Right lung (tissue), 5 donors: ENCODE measurements around the gene IFITM10. TPM values are rescaled to one million over a fixed set of nuclear protein-coding genes. Genes with fewer than 3 reads are reported as not detected.
"Not testable (repeated sequence)": the region's sequence is repeated elsewhere in the genome, so short reads cannot be mapped to it uniquely, and the experiment has no call there.

Source experiments
- DNase-seq, 2 donors: peaks; one replicate each; pipeline ENCODE4 v3.0.0-alpha.2; 2013
- polyA plus RNA-seq, 5 donors: library from polyadenylated mRNA; unstranded; fragments of 120-200 nt; gene quantifications; one replicate each; pipeline versions ENCODE4 v1.2.1 to v1.2.3, GENCODE V29; 2013; ENCODE audit warnings: inconsistent platforms in 1 of 5, low replicate concordance in 1 of 5; ENCODE audit not compliant: insufficient read length in 5 of 5, insufficient read depth in 1 of 5

Gene IFITM10
- polyA plus RNA-seq, 5 donors: 0.08 to 0.24 (median 0.10) TPM

DNA sequence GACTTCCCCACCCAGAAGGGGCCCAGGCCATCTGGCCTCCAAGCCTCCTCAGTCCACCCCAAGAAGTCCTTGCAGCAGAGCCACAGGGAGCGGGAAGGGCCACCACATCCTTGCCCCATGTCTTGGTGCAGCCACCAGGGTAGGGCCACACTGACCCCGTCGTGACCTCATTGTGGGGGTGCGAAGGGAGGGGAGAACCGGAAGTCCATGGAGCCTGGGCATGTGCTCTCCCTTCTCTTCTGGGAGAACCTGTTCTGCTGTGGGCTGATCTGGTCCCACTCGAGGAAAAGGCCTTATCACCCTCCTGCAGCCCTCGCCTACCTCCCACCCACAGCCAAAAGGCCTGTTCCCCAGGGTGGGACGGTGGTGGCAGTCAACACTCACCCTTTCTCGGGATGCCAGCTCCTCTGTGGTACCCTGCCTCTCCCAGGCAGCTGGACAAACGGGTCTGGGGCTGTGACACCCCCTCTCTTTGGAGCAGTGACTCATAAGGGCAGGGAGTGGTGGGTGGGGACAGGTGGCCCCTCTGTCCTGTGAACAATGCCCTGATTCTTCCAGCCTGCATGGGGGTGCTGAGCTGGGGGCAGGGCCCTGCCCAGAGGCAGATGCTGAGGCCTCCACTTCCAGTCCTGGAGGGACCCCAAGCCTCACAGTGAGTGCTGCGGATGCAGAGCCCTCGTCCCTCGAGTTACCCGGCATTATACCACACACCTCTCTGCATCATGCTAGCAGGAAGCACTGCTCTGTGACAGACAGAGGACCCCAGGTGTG lies 27.9 kb upstream of the IFITM10 start:
- DNase-seq: no peak

DNA sequence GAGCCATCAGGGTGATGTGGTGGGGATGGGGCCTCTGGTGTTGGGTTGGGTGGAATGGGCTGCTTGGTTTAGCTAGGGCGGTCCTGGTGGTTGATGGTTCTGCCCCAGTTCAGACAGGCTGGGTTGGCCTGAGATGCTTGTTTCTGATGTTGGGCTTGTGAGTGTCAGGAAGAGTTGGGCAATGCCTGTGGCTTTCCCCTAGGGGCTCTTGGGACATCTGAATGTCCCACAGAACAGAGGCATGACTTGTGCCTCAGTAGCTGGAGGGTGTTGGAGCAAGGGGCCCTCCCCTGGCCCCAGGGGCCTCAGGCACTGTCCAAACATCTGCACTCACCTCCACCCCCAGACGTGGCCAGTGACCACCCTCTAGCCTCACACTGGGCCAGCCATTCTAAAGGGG lies 27.3 kb upstream of the IFITM10 start:
- no peak for DNase-seq

DNA sequence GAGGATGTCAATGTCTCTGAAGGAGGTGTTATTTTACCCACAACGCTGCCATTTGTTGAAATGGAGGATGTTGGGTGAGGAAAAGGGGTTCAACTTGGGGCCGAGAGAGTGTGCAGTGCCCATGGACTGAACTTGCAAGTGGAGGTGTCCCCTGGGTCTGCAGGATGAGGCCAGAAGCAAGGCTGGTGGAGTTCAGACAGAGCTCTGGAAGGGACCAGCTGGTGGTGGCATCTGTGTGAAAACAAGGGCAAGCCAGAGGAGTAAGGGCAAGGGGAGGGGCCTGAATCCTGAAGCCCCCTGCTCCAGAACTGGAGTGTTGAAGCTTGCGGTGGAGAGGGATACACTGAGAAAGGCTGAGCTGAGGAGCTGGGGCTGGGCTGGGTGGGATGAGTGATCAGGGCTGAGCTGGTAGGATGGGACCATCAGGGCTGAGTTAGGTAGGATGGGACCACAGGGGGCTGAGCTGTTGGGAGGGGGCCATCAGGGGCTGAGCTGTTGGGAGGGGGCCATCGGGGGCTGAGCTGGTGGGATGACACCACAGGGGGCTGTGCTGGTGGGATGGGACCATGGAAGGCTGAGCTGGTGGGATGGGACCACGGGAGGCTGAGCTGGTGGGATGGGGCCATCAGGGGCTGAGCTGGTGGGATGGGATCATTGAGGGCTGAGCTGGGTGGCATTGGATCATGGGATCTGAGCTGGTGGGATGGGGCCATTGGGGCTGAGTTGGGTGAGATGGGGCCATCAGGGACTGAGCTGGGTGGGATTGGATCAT lies 26.7 kb upstream of the IFITM10 start:
- DNase-seq: no peak

DNA sequence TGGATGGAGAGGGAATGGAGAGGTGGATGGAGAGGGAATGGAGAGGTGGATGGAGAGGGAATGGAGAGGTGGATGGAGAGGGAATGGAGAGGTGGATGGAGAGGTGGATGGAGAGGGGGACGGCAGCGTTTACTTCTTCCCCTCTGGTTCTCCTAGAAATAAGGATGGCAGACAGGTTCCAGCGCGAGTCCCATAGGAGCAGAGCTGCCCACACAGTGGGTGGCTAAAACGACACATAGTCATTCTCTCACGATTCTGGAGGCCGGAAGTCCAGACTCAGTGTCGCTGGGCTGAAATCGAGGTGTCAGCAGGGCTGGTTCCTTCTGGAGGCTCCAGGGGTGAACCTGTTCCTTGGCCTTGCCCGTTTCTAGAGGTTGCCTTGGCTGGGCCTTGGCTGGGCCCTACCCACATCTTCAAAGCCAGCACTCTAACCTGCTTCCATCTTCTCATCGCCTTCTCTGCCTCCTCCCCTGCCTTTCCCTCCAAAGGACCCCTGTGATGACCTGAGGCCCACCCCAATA lies 26.0 kb upstream of the IFITM10 start:
- DNase-seq: no peak

DNA sequence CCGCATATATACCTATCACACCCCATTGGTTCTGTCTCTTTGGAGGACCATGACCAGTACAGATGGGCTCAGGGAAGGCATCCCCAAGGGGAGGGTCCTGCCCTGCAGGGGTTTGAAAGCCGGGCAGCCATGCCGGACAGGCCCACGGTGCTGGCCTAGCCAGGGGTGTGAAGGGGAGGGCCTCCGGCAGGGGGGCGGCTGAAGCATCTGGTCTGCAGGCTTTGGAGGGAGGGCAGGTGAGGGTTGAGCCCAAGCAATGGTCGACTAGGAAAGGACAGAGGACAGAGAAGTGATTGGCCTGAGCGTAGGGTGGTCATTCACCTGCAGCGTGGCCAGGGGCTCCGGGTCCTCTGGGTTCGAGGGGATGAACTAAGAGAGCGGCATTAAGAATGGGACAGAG lies 24.5 kb upstream of the IFITM10 start:
- no peak for DNase-seq

DNA sequence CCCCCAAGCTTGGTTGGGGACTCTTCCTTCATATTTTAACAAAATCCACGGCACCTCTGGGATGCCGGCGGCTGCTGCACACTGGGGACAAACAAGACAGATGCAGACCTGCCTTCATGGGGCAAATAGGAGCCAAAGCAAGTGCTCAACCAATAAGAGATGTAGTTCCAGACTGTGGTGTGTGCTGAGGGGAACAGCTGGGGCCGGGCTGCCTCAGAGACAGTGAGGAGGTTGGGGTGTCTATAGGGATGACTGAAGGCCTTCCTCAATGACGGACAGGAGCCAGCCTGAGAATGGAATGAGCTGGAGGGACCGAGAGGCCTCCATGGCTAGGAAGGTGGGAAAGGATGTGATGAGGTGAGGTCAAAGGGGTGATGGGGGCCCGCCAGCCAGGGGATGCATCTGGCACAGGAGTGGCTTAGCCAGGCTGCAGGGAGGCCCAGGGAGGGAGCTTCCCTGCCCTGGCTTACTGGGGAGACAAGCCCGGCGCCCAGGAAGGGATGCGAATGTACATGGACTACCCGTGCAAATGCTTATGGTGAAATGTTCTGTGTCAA lies 23.7 kb upstream of the IFITM10 start:
- DNase-seq: no peak

DNA sequence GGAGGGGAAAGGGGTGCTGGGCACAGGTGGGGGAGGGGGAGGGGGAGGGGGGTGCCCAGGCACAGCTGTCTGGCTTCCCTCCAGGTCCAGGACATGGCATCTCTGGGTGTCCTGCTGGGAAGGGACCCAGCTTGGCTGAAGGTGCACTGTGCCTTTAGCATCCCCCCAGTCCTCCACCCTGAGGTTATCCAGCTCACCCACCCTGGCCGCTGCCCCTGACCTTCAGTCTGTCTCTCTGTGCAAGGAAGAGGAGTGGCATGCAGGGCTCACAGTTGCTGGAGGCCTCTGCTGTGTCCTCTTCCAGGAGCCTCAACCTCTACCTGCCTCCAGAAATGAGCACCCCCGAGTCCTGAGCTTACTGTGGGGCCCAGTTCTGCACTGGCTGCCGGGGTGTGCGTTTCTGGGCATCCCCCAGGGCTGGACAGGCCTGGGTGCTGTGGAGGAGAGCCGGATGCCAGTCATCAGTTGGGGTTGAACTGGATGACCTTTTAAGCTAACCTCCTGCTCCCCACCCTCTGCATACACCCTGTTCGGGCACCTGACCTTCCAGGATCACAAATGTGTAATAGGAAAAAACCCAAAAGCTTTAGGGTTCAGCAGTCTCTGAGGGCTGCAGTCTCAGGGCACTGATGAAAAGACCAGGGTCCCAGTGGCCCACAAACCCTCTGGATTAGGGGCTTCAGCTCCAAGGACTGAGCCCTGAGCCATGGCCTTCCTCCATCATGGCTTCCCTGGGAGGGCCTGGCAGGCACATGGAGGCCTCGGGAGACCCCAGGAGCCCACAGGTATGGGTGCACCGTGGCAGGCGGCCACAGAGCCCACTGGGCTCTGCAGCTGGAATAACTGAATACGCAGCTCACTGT lies 23.0 kb upstream of the IFITM10 start:
- no peak for DNase-seq

DNA sequence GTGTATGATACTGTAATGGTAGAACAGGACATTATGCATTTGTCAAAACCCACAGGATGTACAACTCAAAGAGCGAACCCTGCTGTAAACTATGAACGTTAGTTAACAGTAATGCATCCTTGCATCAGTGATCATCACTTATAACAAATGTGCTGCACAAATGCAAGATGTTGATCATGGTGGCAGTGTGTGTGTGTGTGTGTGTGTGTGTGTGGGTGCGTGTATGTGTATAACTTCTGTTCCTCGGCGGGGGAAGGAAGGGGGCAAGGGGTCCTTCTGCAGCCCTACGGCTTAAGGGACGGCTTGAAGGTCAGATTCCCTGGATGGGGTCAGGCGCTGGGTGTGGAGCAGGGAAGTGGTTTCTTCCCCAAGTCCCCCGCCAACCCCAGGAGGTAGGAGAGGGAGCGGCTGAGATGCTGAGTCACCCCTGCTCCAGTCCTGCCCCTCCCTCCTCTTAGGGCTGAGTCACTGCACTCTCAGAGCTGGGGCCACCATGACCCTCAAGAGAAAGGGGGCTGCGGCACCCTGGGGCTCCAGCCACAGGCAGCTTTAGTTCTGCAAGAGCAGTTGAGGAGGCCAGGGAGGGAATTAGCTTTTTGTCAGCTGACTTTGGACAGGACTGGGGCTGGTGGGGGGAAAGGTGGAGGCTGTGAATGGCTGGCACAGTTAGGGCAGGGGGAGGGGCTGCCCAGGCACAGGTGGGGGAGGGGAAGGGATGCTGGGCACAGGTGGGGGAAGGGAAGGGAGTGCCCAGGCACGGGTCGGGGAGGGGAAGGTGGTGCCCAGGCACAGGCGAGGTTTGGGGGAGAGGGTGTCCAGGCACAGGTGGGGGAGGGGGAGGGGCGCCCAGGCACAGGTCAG lies 22.1 kb upstream of the IFITM10 start:
- DNase-seq: no peak

DNA sequence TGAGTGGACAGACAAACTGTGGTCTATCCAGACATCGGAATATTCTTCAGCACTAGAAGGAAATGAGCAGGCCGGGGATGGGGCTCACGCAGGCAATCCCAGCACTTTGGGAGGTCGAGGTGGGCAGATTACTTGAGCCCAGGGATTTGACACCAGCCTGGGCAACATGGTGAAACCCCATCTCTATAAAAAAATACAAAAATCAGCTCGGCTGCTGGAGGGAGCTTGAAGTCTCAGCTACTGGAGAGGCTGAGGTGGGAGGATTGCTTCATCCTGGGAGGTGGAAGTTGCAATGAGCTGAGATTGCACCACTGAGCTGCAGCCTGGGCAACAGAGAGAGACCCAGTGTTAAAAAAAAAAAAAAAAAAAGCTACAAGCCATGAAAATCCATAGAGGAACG lies 21.3 kb upstream of the IFITM10 start:
- no peak for DNase-seq

DNA sequence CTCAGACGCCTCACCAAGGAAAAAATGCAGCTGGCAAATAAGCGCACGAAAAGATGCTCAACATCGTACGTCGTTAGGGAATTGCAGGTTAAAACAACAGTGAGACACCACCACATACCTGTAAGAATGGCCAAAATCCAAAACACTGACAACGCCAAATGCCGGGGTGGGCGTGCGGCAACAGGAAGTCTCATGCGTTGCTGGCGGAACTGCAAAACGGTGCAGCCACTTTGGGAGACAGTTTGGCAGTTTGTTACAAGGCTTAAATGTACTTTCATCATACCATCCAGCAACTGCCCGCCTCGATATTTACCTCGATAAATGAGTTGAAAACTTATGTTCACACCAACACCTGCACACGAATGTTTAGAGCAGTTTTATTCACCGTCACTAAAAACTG lies 20.9 kb upstream of the IFITM10 start:
- DNase-seq: no peak

DNA sequence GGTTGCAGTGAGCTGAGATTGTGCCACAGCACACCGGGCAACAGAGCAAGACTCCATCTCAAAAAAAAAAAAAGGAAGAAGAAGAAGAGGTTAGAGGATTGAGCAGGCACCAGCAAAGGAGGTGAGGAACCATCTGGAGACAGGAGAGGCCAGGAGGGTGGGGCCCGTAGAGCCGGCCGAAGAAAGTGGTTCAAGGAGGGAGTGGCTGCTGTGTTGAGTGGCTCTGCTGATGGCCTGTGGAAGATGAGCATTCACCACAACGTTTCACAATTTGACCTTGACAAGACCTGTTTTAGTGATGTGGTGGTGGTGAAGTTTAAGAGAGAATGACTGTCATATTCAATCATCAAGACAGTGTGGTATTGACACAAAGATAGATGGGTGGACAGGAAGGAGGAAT lies 20.1 kb upstream of the IFITM10 start:
- no peak for DNase-seq

DNA sequence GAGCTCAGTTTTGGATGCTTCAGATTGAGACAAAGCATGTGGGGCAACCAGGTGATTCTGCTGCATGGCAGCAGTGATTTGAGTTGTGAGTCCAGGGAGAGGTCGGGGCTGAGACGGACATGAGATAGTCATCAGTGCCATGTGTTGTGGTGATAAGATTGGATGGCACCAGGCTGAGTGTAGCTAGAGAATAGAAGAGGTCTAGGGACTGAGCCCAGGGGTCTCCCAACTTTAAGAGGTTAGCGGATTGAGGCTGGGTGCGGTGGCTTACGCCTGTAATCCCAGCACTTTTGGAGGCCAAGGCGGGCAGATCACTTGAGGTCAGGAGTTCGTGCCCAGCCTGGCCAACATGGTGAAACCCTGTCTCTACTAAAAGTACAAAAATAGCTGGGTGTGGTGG lies 19.7 kb upstream of the IFITM10 start:
- DNase-seq: no peak

DNA sequence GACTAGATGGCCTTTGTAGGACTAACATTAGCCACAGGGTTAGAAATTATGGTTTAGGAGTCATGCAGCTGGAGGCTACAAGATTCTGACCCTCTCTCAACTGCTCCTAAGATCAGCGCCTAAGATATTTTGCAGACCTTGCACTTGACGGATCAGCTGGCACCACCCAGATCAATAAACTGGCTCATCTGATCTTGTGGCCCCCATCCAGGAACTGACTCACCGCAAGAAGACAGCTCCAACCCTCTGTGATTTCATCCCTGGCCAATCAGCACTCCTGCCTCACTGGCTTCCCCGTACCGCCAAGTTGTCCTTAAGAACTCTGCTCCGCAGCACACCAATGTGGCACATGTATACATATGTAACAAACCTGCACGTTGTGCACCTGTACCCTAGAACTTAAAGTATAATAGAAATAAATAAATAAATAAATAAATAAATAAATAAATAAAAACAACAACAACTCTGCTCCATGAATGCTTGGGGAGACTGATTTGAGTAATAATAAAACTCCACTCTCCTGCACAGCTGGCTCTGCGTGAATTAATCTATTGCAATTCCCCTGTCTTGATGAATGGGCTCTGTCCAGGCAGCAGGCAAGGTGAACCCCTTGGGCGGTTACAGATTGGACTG lies 19.0 kb upstream of the IFITM10 start:
- not testable (repeated sequence) for DNase-seq

DNA sequence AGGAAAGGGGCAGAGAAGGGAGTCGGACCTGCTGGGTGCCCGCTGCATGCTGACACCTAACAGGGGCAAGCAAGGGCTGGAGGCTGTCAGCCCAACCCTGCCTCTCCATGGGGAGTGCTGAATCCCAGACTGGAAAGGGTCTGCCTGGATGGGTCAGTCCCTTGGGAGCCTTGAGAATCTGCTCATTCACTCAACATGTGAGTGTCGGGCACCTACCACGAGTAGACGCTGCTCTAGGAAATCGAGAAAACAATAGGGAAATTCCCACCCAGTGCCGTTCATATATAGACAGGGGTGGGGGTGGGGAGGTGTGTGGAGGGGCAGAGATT lies 17.7 kb upstream of the IFITM10 start:
- no peak for DNase-seq

DNA sequence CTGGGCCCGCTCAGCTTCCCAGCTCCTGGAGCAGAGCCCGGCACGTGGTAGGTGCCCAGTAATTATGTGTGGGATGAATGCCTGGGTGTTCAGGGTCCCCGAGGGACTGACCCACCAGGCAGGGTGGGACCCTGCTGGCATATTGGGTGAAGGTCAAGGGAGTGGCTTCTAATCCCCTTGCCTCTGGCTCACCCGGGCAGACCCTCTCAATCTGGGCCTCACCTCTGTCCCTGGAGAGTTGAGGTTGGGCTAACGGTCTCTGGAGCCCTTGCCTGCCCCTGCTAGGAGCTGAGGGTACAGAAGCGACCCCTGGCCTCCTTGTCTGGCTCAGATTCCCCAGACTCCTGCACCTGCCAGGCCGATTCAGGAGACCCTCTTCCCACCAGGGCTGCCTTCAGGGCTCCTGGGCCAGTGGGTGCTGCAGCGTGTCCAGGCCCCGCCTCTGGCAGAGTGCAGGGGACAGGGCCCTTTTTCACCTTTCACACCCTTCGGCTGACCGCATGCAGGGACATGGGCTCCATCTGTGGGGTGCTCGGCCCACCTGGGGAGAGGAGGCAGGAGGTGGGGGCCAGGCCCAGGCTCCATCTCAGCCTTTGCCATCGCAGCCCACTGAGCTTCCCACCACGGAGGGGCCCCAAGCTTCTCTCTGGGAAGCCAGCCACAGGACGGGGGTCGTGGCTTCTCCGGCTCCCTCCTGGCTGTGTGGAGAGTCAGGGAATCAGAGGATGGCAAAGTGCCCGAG lies 17.2 kb upstream of the IFITM10 start:
- DNase-seq: no peak

DNA sequence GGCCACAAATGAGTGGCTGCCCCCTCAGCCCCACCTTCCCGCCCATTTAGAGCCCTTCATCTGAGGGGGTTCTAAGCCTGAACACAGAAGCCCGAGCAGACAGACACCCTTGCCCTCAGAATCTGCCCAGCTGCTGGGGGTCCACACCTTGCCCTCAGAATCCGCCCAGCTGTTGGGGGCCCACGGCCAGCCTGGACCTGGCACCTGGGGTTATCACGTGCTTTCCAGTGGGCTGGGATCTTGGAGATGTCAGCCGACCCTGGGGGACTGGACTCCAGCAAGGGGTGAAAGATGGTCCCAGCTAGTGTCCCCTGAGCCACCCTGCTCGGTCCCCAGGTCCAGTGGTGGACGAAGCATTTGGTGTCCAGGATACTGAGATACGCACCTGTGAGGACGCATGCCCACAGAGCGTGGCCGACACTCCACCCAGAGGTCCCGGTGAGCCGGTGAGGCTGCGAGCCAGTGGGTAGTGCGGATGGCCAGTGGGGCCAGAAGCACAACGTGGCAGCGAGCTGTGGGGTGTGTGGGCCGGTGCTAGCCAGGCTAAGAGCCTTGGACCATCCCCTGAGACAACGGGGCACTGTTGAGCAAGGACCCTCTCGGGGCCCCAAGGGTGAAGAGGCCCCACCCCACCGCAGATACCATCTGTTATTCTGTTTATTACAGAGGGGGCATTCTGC lies 16.5 kb upstream of the IFITM10 start:
- no peak for DNase-seq

DNA sequence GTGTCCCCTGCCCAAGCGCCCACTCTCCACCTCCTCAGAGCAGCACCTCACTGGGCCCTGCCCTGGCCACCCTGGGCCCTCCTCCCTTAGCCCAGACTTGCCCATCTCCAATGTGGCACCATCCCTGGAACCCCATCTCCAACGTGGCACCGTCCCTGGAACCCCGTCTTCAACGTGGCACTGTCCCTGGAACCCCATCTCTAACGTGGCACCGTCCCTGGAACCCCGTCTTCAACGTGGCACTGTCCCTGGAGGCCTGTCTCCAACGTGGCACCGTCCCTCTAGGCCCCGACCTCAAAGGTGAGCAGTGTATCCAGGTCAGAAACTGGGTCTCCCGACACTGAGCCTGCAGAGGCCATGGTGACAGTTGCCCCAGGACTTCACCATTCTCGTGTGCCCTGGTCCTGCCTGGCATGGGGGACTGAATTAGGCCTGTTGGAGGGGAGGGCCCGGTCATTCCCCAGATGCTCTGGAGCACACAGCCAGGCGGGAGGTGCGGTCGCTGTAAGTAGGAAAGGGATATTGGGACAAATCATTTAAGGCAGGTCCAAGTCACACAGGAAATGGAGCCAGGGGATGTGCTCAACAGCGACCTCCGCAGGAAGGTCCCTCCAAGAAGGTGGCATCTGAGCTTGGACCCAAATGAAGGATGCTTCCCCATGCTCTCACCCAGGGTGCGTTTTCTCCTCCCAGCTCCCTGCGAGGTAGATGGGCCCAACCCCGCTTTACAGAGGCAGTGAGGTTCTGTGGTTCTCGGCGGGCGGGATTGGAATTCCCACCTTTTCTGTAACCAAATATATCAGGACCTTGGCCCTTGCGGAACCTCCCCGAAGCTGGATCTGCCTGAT lies 15.7 kb upstream of the IFITM10 start:
- DNase-seq: no peak
